ENCODE measurements around the gene TDRD10.
A peak's percentile ranks its signal among the peaks of the same experiment; 100 is the strongest.

Gene TDRD10, protein sequence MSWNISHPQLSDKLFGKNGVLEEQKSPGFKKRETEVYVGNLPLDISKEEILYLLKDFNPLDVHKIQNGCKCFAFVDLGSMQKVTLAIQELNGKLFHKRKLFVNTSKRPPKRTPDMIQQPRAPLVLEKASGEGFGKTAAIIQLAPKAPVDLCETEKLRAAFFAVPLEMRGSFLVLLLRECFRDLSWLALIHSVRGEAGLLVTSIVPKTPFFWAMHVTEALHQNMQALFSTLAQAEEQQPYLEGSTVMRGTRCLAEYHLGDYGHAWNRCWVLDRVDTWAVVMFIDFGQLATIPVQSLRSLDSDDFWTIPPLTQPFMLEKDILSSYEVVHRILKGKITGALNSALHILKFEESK

DNA sequence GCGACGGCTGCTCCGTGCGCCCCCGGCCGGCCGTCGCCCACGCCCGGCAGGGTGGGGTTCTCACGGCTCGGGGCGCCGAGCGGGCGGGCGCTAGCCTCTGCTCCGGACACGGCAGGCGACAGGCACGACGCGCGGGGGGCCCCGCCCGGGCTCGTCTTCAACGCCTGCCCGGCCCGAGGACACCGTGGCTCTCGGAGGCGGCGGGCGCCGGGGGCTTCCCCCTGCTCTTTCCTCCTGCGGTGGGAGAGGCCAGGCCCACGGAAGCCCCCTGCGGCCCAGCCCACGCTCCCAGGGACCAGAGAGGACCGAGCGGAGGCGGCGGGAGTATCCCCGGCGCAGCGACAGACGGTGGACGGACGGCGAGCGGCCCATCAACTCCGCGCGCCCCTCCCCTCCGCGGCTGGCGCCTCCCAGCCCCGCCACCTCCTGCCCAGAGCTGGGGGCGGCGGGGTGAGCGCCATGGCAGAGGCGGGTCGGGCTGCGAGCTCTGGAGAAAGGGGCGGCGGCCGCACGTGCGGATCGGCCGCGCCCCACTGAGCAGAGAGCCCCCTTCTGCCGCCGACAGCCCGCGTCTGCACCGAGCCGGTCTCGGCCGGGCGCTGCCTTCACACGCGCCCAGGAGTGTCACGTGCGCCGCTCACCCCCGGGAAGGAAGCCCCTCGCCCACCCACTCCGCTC, at the start of gene TDRD10, which contains the start of gene SHE:
Gene TDRD10 (plus strand): TSS at position 154 of the 678 bp plus-strand sequence. CDS start 4,685 bp downstream, outside the sequence.
Gene SHE (minus strand): TSS at position 347 of the 678 bp plus-strand sequence. CDS start 386 bp downstream, outside the sequence.
- DNase-seq = no peak

GRCh38 chr1:154453161-154453560, 48.9 kb upstream of the TDRD10 start:
- no peak for DNase-seq

DNA sequence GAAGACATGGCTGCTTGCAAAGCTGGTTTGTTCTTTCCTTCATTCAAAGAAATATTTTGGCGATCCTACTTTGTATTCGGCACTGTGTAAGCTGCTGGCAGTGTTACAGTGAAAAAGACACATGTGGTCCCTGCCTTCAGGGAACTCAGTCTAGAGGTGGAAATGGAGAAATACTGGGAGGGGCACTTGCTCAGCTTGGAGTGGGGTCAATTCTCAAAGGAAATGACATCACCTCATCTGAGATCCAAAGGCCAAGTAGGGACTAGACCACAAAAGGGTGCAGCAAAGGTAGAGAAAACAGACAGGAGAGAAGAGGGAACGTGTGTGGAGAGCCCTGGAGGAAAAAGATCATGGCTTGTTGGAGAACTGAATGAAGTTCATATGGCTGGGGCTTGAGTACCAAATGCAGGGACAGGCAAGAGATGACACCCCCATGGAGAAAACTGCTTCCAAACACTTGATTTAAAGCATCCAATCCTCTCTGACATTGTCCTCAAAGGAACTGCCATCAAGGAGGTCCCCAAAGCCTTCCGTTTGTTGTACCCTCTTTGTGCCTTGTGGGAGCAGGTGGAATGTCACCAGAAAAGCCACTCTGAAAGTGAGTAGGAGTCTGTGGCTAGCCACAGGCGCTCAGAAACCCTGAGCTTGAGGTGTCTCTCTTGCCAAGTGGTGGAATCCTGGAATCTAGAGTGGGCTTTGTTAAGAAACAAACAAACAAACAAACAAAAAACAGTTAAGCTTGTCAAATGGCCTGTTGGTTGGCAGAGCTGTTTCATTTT, 48.3 kb upstream of the TDRD10 start:
- DNase-seq = no peak

- no peak for DNase-seq
Measured at GRCh38 chr1:154454386-154455120, 47.5 kb upstream of the TDRD10 start.

DNA sequence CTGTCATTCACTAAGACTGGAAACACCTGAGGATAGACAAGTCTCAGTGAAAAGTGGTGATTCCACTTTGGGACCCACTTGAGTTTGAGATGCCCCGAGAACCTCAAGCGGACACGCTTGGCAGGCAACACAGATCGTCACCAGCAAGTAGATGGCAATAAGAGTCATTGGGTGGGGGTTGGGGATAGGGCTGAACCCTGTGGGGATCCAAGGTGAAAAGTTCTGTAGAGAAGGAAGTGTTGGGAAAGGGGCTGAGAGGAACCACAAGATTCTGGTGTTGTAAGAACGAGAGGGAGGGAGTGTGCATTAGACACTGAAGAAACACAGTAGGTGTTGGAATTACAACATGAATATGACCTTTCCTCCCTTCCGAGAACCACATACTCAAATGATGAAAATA, 45.4 kb upstream of the TDRD10 start:
- no peak for DNase-seq

DNA sequence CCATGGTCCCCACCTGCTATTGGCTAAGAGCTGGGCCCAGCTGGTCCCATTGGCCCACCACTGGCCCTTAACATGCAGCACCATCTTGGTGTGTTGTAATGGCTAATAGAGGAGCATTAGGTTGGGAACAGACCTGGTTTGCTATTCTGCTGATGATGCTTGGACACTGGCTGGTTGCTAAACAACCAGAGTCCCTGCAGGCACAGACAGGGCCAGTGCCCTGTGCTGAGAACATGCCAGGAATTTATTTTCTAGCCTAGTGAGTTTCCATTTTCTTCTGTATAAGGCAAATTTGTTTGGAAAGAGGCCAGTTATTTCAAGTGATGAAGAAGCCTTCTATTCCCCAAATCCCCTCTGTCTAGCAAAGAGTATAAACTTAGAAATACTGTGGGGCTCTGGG, 42.9 kb upstream of the TDRD10 start:
- no peak for DNase-seq

DNA sequence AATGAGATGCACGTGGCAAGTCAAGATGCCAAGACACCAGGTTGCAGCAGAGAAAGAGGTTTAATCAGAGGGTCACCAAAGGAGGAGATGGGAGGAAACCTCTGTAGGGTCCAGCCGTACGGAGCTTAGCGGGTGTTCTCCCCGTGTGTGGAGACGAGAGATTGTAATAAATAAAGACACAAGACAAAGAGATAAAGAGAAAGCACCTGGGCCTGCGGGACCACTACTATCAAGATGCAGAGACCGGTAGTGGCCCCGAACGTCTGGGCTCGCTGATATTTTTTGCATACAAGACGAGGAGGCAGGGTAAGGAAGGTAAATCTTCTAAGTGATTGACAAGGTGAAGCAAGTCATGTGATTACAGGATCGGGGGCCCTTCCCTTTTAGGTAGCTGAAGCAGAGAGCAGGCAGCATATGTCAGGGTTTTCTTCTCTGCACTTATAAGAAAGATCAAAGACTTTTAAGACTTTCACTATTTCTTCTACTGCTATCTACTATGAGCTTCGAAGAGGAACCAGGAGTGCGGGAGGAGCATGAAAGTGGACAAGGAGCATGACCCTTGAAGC, 41.2 kb upstream of the TDRD10 start:
- DNase-seq = peak; percentile 46

DNA sequence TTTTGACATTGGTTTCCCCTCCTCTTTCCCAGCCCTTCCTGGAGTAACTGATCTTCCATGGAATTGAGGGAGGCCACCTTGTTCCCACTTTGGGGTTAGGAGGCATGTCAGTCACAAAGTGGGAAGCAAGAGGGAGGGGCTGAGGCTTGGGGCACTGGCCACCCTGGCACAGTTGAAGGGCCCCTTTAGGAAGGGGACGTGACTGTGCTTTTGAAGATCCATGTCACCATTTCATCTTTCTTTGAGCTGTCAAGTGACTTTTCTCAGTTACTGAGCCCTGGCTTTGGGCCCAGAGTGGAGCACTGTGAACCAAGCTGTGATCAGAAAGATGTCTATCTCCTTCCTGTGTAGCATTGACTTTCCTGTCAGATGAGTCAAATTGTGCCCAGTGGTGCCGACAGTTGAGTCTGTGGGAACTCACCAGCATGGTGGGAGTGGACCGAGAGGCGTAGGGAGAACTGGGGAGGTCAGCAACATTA, 38.5 kb upstream of the TDRD10 start:
- peak; percentile 81 for DNase-seq

- DNase-seq = no peak
Measured at GRCh38 chr1:154465621-154466195, 36.3 kb upstream of the TDRD10 start.

DNA sequence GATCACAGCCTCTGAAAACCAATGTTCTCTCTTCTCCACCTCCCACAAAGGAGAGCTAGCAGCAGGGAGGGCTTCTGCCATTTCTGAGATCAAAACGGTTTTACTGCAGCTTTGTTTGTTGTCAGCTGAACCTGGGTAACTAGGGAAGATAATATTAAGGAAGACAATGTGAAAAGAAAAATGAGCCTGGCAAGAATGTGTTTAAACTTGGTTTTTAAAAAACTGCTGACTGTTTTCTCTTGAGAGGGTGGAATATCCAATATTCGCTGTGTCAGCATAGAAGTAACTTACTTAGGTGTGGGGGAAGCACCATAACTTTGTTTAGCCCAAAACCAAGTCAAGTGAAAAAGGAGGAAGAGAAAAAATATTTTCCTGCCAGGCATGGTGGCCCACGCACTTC, 35.8 kb upstream of the TDRD10 start:
- no peak for DNase-seq

- DNase-seq = no peak
Measured at GRCh38 chr1:154466921-154467417, 35.0 kb upstream of the TDRD10 start.

- no peak for DNase-seq
Measured at GRCh38 chr1:154467434-154468102, 34.5 kb upstream of the TDRD10 start.

DNA sequence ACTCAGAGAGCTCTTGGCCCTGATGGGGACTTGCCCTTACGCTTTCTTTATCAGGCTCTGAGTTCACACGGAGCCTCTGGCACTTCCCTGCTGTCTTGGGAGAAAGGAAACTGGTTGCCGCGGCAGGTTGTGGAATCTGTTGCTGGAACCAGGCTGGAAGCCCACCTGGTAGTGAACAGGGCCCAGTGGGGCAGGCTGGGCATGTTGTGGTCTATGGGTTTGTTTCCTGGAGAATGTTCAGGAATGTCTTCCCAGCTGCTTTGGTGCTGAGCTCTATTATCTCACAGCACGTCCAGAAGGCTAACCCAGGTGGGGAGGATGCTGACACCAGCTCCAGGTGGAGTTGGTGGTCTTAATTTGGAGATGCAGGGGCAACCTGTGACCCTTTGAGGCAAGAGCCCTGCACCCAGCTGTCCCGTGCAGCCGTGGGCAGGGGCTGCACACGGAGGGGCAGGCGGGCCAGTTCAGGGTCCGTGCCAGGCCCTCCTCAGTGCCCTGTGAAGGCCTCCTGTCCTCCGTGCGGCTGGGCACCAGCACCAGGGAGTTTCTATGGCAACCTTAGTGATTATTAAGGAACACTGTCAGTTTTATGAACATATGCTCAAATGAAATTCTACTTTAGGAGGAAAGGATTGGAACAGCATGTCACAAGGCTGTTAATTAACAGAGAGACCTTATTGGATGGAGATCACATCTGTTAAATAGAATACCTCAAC, 33.3 kb upstream of the TDRD10 start:
- DNase-seq = no peak

DNA sequence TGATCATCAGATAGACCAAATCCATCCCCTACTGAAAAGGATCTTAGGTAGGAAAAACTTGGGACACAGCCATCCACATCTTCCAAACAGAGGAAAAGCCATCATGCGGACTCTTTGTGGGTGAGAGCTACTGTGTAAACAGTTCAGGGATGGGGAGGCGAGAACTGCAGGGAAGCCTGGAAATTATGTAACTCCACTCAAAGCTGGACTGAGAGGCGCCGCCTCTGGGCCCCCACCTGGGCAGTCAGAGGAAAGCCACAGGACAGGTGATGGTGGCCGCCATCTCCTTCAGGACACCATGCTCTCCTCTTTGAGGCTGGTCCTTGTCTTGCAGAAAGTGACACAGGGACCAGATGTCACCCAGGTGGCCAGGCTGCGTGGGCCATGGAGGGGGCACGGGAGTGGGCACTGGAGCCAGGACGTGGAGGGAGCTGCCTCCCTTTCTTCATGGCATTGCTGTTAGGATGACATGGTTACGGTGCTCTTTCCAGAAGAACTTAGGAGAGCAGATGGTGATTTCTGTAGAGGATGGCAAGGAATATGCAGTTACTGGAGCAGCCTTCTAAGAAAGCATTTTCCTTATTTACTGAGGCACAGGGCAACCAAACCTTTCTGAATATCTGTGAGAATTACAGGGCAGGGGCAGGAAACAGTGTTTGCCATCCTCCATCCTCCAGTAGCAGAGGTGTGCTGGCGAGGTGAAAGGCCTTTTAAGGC, 32.0 kb upstream of the TDRD10 start:
- no peak for DNase-seq

DNA sequence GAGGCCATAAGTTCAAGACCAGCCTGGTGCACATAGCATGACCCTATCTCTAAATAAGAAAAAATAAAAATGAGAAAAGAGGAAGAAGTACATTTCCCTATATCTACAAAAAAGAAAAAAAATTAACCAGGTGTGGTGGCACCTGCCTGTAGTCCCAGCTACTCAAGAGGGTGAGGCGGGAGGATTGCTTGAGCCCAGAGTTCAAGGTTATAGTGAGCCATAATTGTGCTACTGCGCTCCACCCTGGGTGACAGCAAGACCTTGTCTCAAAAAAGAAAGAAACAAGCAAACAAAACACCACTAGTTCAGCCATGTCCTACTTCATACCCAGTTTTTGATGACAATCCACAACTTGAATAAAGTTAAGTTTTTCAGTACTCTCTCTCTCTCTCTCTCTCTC, 30.7 kb upstream of the TDRD10 start:
- DNase-seq = no peak

- DNase-seq = peak; percentile 53
Measured at GRCh38 chr1:154474802-154475201, 27.2 kb upstream of the TDRD10 start.

DNA sequence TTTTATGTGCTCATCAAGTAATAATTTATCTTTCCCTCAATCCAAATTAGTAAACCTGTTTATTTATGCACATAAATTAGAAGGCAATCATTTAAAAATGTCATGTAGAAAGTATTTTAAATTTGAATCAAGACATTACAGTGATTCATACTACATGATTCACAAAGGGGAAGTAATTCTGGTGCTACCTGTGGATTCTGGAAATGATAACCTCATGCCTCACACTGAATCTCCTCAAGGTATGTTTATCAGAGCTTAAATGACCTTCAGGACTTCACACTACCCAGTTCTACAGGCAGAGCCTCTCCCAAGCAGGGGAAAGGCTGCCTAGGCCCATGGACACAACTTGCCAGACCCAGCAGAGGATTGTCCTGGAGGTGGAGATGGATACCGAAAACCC, 25.2 kb upstream of the TDRD10 start:
- DNase-seq = no peak

DNA sequence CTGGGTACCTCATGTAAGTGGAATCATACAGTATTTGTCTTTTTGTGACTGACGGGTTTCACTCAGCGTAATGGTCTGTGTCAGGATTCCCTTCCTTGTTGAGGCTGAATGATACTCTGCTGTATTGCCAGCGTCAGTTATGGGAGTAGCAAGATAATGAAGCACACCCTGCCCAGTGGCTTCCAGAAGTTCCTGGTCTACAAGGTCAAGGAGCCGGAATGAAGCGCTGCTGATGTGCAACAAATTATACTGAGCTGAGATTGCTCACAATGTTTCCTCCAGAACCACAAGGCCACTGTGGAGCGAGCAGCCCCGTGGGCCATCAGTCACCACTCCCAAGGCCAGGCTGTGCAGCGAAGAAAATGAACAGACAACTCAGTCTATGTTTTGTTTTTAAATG, 24.0 kb upstream of the TDRD10 start:
- no peak for DNase-seq

GRCh38 chr1:154478639-154479038, 23.4 kb upstream of the TDRD10 start:
- DNase-seq = peak; percentile 49

Data from hematopoietic multipotent progenitor cell treated with erythropoietin and hydrocortisone succinate and interleukin-3 and kit ligand, for 8 days (in vitro differentiated cells).